AG04450 (cell line): ENCODE measurements around the gene DPYSL4. TPM values are rescaled to one million over a fixed set of nuclear protein-coding genes. Genes with fewer than 3 reads are reported as not detected.

Source experiments
- CTCF ChIA-PET: fragments of 300-600, 350-600 bp; formaldehyde crosslinking; extraction: SDS; loops from one replicate; lab custom pipeline; 2022; ENCODE audit warnings: antibody characterized with exemption, inconsistent platforms; lab: Charles Lee
- POLR2A ChIA-PET: fragments of 350-600 bp; formaldehyde crosslinking; extraction: SDS; loops from one replicate; lab custom pipeline; 2021; ENCODE audit warnings: antibody characterized with exemption, inconsistent platforms; lab: Yijun Ruan, JAX
- DNase-seq: peaks from one replicate; pipeline ENCODE4 v3.0.0-alpha.2; 2011; ENCODE audit warnings: low read depth, low spot score
- H3K27ac ChIP-seq: one replicate; pipeline ENCODE4 v1.5.1; 2012; ENCODE audit warnings: low read depth, low read length, control low read depth
- H3K27me3 ChIP-seq: one replicate; pipeline ENCODE4 v1.6.0; 2012; ENCODE audit warnings: low read length; ENCODE audit not compliant: control insufficient read depth, insufficient read depth
- H3K4me3 ChIP-seq: 2 replicates; pipeline ENCODE4 v1.5.1; 2011; ENCODE audit warnings: mild to moderate bottlenecking, low read depth, low read length, control low read depth
- H3K9me3 ChIP-seq: 2 replicates; pipeline ENCODE4 v1.5.1; 2012; ENCODE audit warnings: low read length; ENCODE audit not compliant: control insufficient read depth, insufficient read depth
- polyA plus RNA-seq: library from polyadenylated mRNA; depleted of rRNA; stranded (reverse); fragments of >200 nt; gene quantifications from 2 replicates; pipeline ENCODE4 v1.2.3, GENCODE V29; 2011; rRNA removed
- TF ChIP-seq, protein P1 (sequence below): IDR thresholded peaks from 2 replicates; pipeline ENCODE4 v1.5.1; 2011; ENCODE audit warnings: low read depth, low read length, control low read depth, inconsistent platforms

The DPYSL4 gene
- polyA plus RNA-seq, 1 experiment: 9.0 TPM

DNA sequence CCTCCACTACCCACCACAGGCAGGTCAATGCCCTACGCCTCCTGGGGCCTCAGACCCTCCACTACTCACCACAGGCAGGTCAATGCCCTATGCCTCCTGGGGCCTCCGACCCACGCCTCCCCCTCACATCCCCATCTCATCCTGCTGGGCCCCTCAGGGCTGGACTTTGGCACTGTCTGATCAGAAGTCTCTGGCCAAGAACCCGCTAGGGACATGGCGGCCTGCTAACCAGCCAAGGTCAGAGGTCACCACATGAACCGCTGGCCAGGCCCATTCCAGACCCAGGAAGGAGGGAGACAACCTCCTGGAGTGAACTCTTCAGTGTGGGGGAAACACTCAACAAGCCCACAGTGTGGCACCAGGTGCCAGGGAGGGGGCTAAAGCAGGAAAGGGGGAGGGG is 65.2 kb downstream of the DPYSL4 start:
- DNase-seq: no peak
- ChIA-PET CTCF (no interaction called here), POLR2A (no interaction called here)
- peaks cover 11% of the 10 kb centered on the region for H3K27me3 ChIP-seq
- no peak overlapping the region for H3K4me3 ChIP-seq
- TF ChIP-seq, protein P1, sequence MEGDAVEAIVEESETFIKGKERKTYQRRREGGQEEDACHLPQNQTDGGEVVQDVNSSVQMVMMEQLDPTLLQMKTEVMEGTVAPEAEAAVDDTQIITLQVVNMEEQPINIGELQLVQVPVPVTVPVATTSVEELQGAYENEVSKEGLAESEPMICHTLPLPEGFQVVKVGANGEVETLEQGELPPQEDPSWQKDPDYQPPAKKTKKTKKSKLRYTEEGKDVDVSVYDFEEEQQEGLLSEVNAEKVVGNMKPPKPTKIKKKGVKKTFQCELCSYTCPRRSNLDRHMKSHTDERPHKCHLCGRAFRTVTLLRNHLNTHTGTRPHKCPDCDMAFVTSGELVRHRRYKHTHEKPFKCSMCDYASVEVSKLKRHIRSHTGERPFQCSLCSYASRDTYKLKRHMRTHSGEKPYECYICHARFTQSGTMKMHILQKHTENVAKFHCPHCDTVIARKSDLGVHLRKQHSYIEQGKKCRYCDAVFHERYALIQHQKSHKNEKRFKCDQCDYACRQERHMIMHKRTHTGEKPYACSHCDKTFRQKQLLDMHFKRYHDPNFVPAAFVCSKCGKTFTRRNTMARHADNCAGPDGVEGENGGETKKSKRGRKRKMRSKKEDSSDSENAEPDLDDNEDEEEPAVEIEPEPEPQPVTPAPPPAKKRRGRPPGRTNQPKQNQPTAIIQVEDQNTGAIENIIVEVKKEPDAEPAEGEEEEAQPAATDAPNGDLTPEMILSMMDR: no peak
- no peak overlapping the region for H3K27ac ChIP-seq
- H3K9me3 ChIP-seq: no peaks in the 10 kb centered on the region; the same call in 1 of the 2 replicates

DNA sequence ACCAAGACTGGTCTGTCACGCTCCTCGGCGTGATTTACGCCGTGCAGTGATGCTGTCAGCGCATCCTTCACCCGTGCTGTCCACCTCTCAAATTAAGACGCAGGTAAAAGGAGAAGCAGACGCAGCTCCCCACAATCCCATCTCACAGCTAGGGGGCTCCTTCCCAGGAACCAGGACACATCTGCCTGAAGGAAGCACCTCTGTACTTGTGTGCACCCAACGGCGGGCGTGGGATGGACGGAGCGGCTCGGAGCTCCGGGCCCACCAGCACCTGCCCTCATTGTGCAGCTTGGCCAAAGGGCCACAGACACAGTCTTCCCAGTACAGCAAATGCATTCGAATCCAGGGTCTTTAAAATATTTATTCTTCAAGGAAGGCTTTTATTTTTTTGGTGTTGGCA is 65.7 kb downstream of the DPYSL4 start:
- no peaks in the 10 kb centered on the region; the same call in 1 of the 2 replicates for H3K9me3 ChIP-seq
- H3K27ac ChIP-seq: no peak overlapping the region
- TF ChIP-seq, protein P1: peak; percentile 5; the same call in 1 of the 2 replicates
- POLR2A ChIA-PET: no interaction called here
- CTCF ChIA-PET: no interaction called here
- DNase-seq: no peak
- no peak overlapping the region for H3K4me3 ChIP-seq
- H3K27me3 ChIP-seq: peaks cover 8% of the 10 kb centered on the region

DNA sequence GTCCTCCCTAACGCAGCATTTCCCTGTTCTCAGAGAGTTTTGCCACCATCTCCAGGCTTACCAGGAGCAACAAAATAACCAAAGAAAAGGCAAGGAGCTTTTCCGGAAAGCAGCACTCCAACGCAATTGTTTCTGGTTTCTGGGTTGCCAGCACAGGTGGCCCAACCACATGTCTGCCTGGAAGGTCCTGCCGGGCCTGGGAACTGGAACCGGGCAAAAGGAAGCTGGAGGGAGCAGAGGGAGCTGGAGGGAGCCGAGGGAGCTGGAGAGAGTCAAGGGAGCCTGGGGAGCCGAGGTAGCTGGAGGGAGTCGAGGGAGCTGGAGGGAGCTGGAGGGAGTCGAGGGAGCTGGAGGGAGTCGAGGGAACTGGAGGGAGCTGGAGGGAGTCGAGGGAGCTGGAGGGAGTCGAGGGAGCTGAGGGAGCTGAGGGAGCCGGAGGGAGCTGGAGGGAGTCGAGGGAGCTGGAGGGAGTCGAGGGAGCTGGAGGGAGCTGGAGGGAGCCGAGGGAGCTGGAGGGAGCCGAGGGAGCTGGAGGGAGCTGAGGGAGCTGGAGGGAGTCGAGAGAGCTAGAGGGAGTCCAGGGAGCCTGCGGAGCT is 66.4 kb downstream of the DPYSL4 start:
- H3K27ac ChIP-seq: no peak overlapping the region
- H3K27me3 ChIP-seq: peaks cover 7% of the 10 kb centered on the region
- ChIA-PET CTCF (no interaction called here), POLR2A (no interaction called here)
- H3K4me3 ChIP-seq: no peak overlapping the region
- TF ChIP-seq, protein P1: no peak
- no peak for DNase-seq
- no peaks in the 10 kb centered on the region; the same call in 1 of the 2 replicates for H3K9me3 ChIP-seq

DNA sequence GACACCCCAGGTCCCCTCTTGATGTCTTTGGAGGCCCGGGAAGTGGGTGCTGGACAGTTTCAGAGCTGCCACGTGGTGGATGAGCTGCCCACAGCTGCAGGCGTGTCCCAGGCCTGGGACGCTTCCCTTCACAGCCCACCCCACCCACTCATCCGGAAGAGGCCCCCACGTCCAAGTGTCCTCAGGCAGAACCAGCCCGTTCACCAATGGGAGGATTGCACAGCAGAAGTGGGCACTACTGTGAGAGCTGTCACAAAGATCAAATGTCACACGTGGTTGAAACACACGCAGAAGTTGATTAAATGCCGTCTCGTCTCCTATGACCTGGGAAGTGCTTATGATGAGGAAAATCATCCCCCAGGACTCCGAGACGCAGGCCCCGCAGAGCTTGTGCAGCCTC is 68.1 kb downstream of the DPYSL4 start:
- Histone ChIP-seq H3K4me3 (no peak overlapping the region), H3K27me3 (peaks cover 7% of the 10 kb centered on the region), H3K9me3 (no peaks in the 10 kb centered on the region; the same call in 1 of the 2 replicates), H3K27ac (no peak overlapping the region)
- TF ChIP-seq, protein P1: no peak
- ChIA-PET POLR2A (no interaction called here), CTCF (no interaction called here)
- no peak for DNase-seq

Other genes with a start within 250 kb of the DPYSL4 start
- gene BNIP3, start 205.0 kb upstream of the DPYSL4 start, polyA plus RNA-seq: 68.6 and 73.5 TPM in 2 replicates
- 0.19 TPM in 2 replicates for gene JAKMIP3, start 121.0 kb upstream of the DPYSL4 start, polyA plus RNA-seq
- gene STK32C, start 121.0 kb downstream of the DPYSL4 start, polyA plus RNA-seq: 5.0 and 5.3 TPM in 2 replicates
- 9.2 and 12.9 TPM in 2 replicates for gene LRRC27, start 145.2 kb downstream of the DPYSL4 start, polyA plus RNA-seq
- 1.1 and 1.6 TPM in 2 replicates for gene PWWP2B, start 210.3 kb downstream of the DPYSL4 start, polyA plus RNA-seq